HTERT RPE-1 (cell line): ENCODE results near the gene SMIM20.

Source experiments
- in situ Hi-C: fragments of 300-500 bp; cut with MboI; formaldehyde crosslinking; loops from 4 replicates; pipeline ENCODE4 v1.14.3; 2020; ENCODE audit warnings: low sequenced_read_pairs

Gene SMIM20

GRCh38 chr4:25953740-25954139 lies 39.7 kb downstream of the SMIM20 start:
- in situ Hi-C loops = no loop called here

- in situ Hi-C loops = no loop called here
Measured at GRCh38 chr4:25954293-25954904, 40.4 kb downstream of the SMIM20 start.

GRCh38 chr4:25955705-25956104 lies 41.7 kb downstream of the SMIM20 start:
- in situ Hi-C loops = no loop called here

- in situ Hi-C loops = no loop called here
Measured at GRCh38 chr4:25956260-25956659, 42.2 kb downstream of the SMIM20 start.

GRCh38 chr4:25958110-25958509 lies 44.1 kb downstream of the SMIM20 start:
- in situ Hi-C loops = no loop called here

- in situ Hi-C loops = no loop called here
Measured at GRCh38 chr4:25962393-25962792, 48.4 kb downstream of the SMIM20 start.

- in situ Hi-C loops = no loop called here
Measured at GRCh38 chr4:25965629-25966028, 51.6 kb downstream of the SMIM20 start.

GRCh38 chr4:25966171-25966570 lies 52.2 kb downstream of the SMIM20 start:
- in situ Hi-C loops = no loop called here

GRCh38 chr4:25969374-25970155 lies 55.5 kb downstream of the SMIM20 start:
- in situ Hi-C loops = no loop called here

GRCh38 chr4:25970226-25970675 lies 56.2 kb downstream of the SMIM20 start:
- in situ Hi-C loops = no loop called here

GRCh38 chr4:25970691-25971432 lies 56.8 kb downstream of the SMIM20 start:
- in situ Hi-C loops = no loop called here

GRCh38 chr4:25972366-25972765 lies 58.3 kb downstream of the SMIM20 start:
- in situ Hi-C loops = no loop called here

GRCh38 chr4:25972984-25973745 lies 59.1 kb downstream of the SMIM20 start:
- in situ Hi-C loops = no loop called here

GRCh38 chr4:25976780-25977179 lies 62.8 kb downstream of the SMIM20 start:
- in situ Hi-C loops = no loop called here

- in situ Hi-C loops = no loop called here
Measured at GRCh38 chr4:25977397-25978170, 63.6 kb downstream of the SMIM20 start.

- in situ Hi-C loops = no loop called here
Measured at GRCh38 chr4:25978327-25978726, 64.3 kb downstream of the SMIM20 start.
